Measurements from ENCODE around the gene RUFY1. TPM values are rescaled to one million over a fixed set of nuclear protein-coding genes. Genes with fewer than 3 reads are reported as not detected.

RUFY1 gene
- total and polyA plus RNA-seq, 9 of the 15 experiments (the other 6 are each of a cell fraction or from before 2014, with no cell fraction given): 5.0 to 41.7 (median 29.6) TPM

- peak; percentile 30; the same call in 1 of the 2 replicates for TF ChIP-seq CREB3L1 (IDR thresholded peaks at IDR 0.05; ENCODE audit: borderline replicate concordance, low read depth)
- no peak for TF ChIP-seq MTA1 (IDR thresholded peaks at IDR 0.05; ENCODE audit: borderline replicate concordance)
- TF ChIP-seq ZNF551 (CRISPR knock-in tag; IDR thresholded peaks at IDR 0.05): no peak
- peak; percentile 47 for TF ChIP-seq RBFOX2 (IDR thresholded peaks at IDR 0.05; ENCODE audit: low read depth, low read length)
- no peak for TF ChIP-seq SRF (CRISPR knock-in tag; IDR thresholded peaks at IDR 0.05)
- no peak for TF ChIP-seq ZNF639 (CRISPR knock-in tag; conservative IDR thresholded peaks at IDR 0.05 in 1 of 2, IDR thresholded peaks at IDR 0.05 in 1 of 2)
Measured at GRCh38 chr5:179530069-179530998, 20.0 kb upstream of the RUFY1 start (continued).
